GM12873 (cell line): ENCODE measurements around the gene CPNE1.

Source experiments
- CTCF ChIP-seq: IDR thresholded peaks from 2 replicates; pipeline ENCODE4 v1.5.1; 2012; ENCODE audit warnings: low read depth, mild to moderate bottlenecking, moderate library complexity, low read length, control low read depth; ENCODE audit not compliant: insufficient read depth; ENCODE audit errors: missing control alignments

Gene CPNE1

GRCh38 chr20:35610833-35611427 is 53.8 kb downstream of the CPNE1 start:
- TF ChIP-seq CTCF: no peak

- no peak for TF ChIP-seq CTCF
Measured at GRCh38 chr20:35607003-35607735, 57.5 kb downstream of the CPNE1 start.

GRCh38 chr20:35606127-35606526 is 58.6 kb downstream of the CPNE1 start:
- TF ChIP-seq CTCF: no peak

- peak; percentile 53 for TF ChIP-seq CTCF
Measured at GRCh38 chr20:35604449-35604747, 60.3 kb downstream of the CPNE1 start.

- no peak for TF ChIP-seq CTCF
Measured at GRCh38 chr20:35603695-35604448, 60.8 kb downstream of the CPNE1 start.

- TF ChIP-seq CTCF: no peak
Measured at GRCh38 chr20:35602851-35603495, 61.7 kb downstream of the CPNE1 start.

- TF ChIP-seq CTCF: no peak
Measured at GRCh38 chr20:35601990-35602389, 62.7 kb downstream of the CPNE1 start.
